H9 (cell line): ENCODE results near the gene MRPL57. TPM values are rescaled to one million over a fixed set of nuclear protein-coding genes. Genes with fewer than 3 reads are reported as not detected.
A peak's percentile ranks its signal among the peaks of the same experiment; 100 is the strongest.

Source experiments
- DNase-seq: peaks from one replicate; pipeline ENCODE4 v3.0.0-alpha.2; 2017
- H2AFZ ChIP-seq: one replicate; pipeline ENCODE4 v1.6.1; 2013; ENCODE audit warnings: mild to moderate bottlenecking, low read length, control low read depth, moderate library complexity
- H2AK5ac ChIP-seq: 2 replicates; pipeline ENCODE4 v1.6.1; 2013; ENCODE audit warnings: low read length, control low read depth, mixed read lengths; ENCODE audit not compliant: insufficient read length
- H2BK120ac ChIP-seq: one replicate; pipeline ENCODE4 v1.6.1; 2013; ENCODE audit warnings: low read depth, mild to moderate bottlenecking, low read length, control low read depth, inconsistent platforms; ENCODE audit not compliant: poor library complexity, severe bottlenecking
- H2BK12ac ChIP-seq: 2 replicates; pipeline ENCODE4 v1.6.1; 2013; ENCODE audit warnings: low read length, control low read depth, mixed read lengths, low read depth; ENCODE audit not compliant: insufficient read length
- H2BK15ac ChIP-seq: 2 replicates; pipeline ENCODE4 v1.6.1; 2013; ENCODE audit warnings: low read depth, low read length, control low read depth
- H2BK20ac ChIP-seq: one replicate; pipeline ENCODE4 v1.6.1; 2013; ENCODE audit warnings: low read depth, mild to moderate bottlenecking, low read length, control low read depth, inconsistent platforms; ENCODE audit not compliant: poor library complexity, severe bottlenecking
- H2BK5ac ChIP-seq: 2 replicates; pipeline ENCODE4 v1.6.1; 2013; ENCODE audit warnings: low read length, control low read depth, mixed read lengths; ENCODE audit not compliant: insufficient read length
- H3K14ac ChIP-seq: 2 replicates; pipeline ENCODE4 v1.6.1; 2013; ENCODE audit warnings: low read length, control low read depth; ENCODE audit not compliant: insufficient read depth
- H3K18ac ChIP-seq: 2 replicates; pipeline ENCODE4 v1.6.1; 2013; ENCODE audit warnings: low read depth, mild to moderate bottlenecking, mixed read lengths, low read length, control low read depth; ENCODE audit not compliant: insufficient read length
- H3K23ac ChIP-seq: 2 replicates; pipeline ENCODE4 v1.6.1; 2013; ENCODE audit warnings: low read length, control low read depth, mixed read lengths, low read depth; ENCODE audit not compliant: insufficient read length
- H3K23me2 ChIP-seq: 2 replicates; pipeline ENCODE4 v1.6.1; 2013; ENCODE audit warnings: low read depth, mild to moderate bottlenecking, mixed read lengths, low read length, control low read depth; ENCODE audit not compliant: insufficient read length, poor library complexity, severe bottlenecking
- H3K27ac ChIP-seq: 2 replicates; pipeline ENCODE4 v1.5.1; 2013; ENCODE audit warnings: low read length, control low read depth, mixed read lengths, low read depth; ENCODE audit not compliant: insufficient read length
- H3K27me3 ChIP-seq: 2 replicates; pipeline ENCODE4 v1.6.1; 2013; ENCODE audit warnings: low read length, control low read depth, inconsistent platforms; ENCODE audit not compliant: insufficient read depth
- H3K4ac ChIP-seq: 2 replicates; pipeline ENCODE4 v1.6.1; 2013; ENCODE audit warnings: low read depth, mild to moderate bottlenecking, control low read depth, inconsistent platforms, low read length, moderate library complexity
- H3K4me1 ChIP-seq: 2 replicates; pipeline ENCODE4 v1.6.1; 2013; ENCODE audit warnings: low read length, control low read depth, inconsistent platforms; ENCODE audit not compliant: insufficient read depth
- H3K4me2 ChIP-seq: 2 replicates; pipeline ENCODE4 v1.6.1; 2013; ENCODE audit warnings: low read length, control low read depth, mixed read lengths; ENCODE audit not compliant: insufficient read length, insufficient read depth
- H3K56ac ChIP-seq: 2 replicates; pipeline ENCODE4 v1.6.1; 2013; ENCODE audit warnings: low read depth, mild to moderate bottlenecking, mixed read lengths, low read length, control low read depth; ENCODE audit not compliant: insufficient read length
- H3K79me1 ChIP-seq: 2 replicates; pipeline ENCODE4 v1.6.1; 2013; ENCODE audit warnings: low read depth, mild to moderate bottlenecking, moderate library complexity, low read length, control low read depth, inconsistent platforms; ENCODE audit not compliant: insufficient read depth, poor library complexity, severe bottlenecking
- H3K79me2 ChIP-seq: 2 replicates; pipeline ENCODE4 v1.6.1; 2013; ENCODE audit warnings: low read length, control low read depth, inconsistent platforms; ENCODE audit not compliant: insufficient read depth
- H3K9ac ChIP-seq: 2 replicates; pipeline ENCODE4 v1.6.1; 2013; ENCODE audit warnings: low read length, control low read depth, mixed read lengths; ENCODE audit not compliant: insufficient read length; ENCODE audit errors: extremely low read depth
- H3K9me3 ChIP-seq: one replicate; pipeline ENCODE4 v1.6.1; 2013; ENCODE audit warnings: low read depth, low read length, inconsistent platforms; ENCODE audit not compliant: control insufficient read depth
- H3T11ph ChIP-seq: one replicate; pipeline ENCODE4 v1.6.1; 2013; ENCODE audit warnings: mild to moderate bottlenecking, low read length, control low read depth, inconsistent platforms
- H4K20me1 ChIP-seq: one replicate; pipeline ENCODE4 v1.6.1; 2013; ENCODE audit not compliant: control insufficient read depth, insufficient read length, insufficient read depth
- H4K5ac ChIP-seq: 2 replicates; pipeline ENCODE4 v1.6.1; 2013; ENCODE audit warnings: low read depth, mild to moderate bottlenecking, mixed read lengths, low read length, control low read depth; ENCODE audit not compliant: insufficient read length
- H4K8ac ChIP-seq: replicated peaks from 2 replicates; pipeline ENCODE4 v1.6.1; 2013; ENCODE audit warnings: low read length, control low read depth, mixed read lengths, low read depth; ENCODE audit not compliant: insufficient read length
- H4K91ac ChIP-seq: 2 replicates; pipeline ENCODE4 v1.6.1; 2013; ENCODE audit warnings: low read depth, mild to moderate bottlenecking, moderate library complexity, mixed read lengths, low read length, control low read depth; ENCODE audit not compliant: insufficient read length
- H3K27ac Mint-ChIP-seq, 3 experiments: 2 replicates in 2 of 3; 3 replicates in 1 of 3; pipeline ENCODE4 v1.8.0; 2020 to 2021; ENCODE audit warnings: mixed read lengths in 3 of 3, mild to moderate bottlenecking in 1 of 3, moderate library complexity in 1 of 3
- H3K27me3 Mint-ChIP-seq: 2 replicates; pipeline ENCODE4 v1.8.0; 2021; ENCODE audit warnings: low read depth, mild to moderate bottlenecking, moderate library complexity, mixed read lengths
- H3K36me3 Mint-ChIP-seq, 3 experiments: 2 replicates in 2 of 3; 3 replicates in 1 of 3; pipeline ENCODE4 v1.8.0; 2020 to 2021; ENCODE audit warnings: low read depth in 3 of 3, mixed read lengths in 3 of 3; ENCODE audit not compliant: insufficient read depth in 1 of 3
- H3K4me1 Mint-ChIP-seq, 2 experiments: 2 replicates each; pipeline ENCODE4 v1.8.0; 2020; ENCODE audit warnings: mixed read lengths in 2 of 2
- H3K4me3 Mint-ChIP-seq, 2 experiments: 2 replicates in 1 of 2; 3 replicates in 1 of 2; pipeline ENCODE4 v1.8.0; 2020 to 2021; ENCODE audit warnings: mild to moderate bottlenecking in 2 of 2, mixed read lengths in 2 of 2, moderate library complexity in 1 of 2
- H3K9me3 Mint-ChIP-seq, 2 experiments: 2 replicates in 1 of 2; 3 replicates in 1 of 2; pipeline ENCODE4 v1.8.0; 2020; ENCODE audit warnings: mild to moderate bottlenecking in 2 of 2, mixed read lengths in 2 of 2, moderate library complexity in 1 of 2
- CTCF ChIP-seq: fragments of 200-600 bp; sonication (generic); conservative IDR thresholded peaks from 3 replicates; pipeline ENCODE4 v1.8.0; 2021; ENCODE audit warnings: antibody characterized with exemption, mild to moderate bottlenecking
- WGBS: extraction: QIAGEN DNeasy Blood & Tissue Kit; methylation state at CpG from one replicate; pipeline ENCODE4 v1.1.7; 2013; ENCODE audit warnings: missing lambda C conversion rate, low lambda C conversion rate, mixed read lengths; ENCODE audit not compliant: insufficient read length; ENCODE audit errors: extremely low coverage; 5-methylcytosine and 5-hydroxymethylcytosine counted together
- total RNA-seq: library from RNA; stranded (reverse); gene quantifications from 2 replicates; pipeline ENCODE4 v1.2.1, GENCODE V29; 2021

The MRPL57 gene
- total RNA-seq, 1 experiment from 2014 or later = 33.2 TPM

GRCh38 chr13:21139374-21139773 is 37.1 kb upstream of the MRPL57 start:
- WGBS = no CpG with 5 or more reads among the region's 12 CpGs
- Histone ChIP-seq H4K8ac (no peak overlapping the region), H2BK12ac (no peak overlapping the region), H2BK15ac (no peak overlapping the region), H3K9me3 (no peaks in the 10 kb centered on the region), H3K23ac (no peak overlapping the region), H3K4me1 (no peaks in the 10 kb centered on the region; the same call in 1 of the 2 replicates), H3K56ac (no peak overlapping the region), H4K20me1 (no peaks in the 10 kb centered on the region), H3K79me1 (no peaks in the 10 kb centered on the region), H3K18ac (no peak overlapping the region), H2BK120ac (no peak overlapping the region), H2AFZ (no peak overlapping the region), H2BK20ac (no peak overlapping the region), H3K27me3 (no peaks in the 10 kb centered on the region), H4K5ac (no peak overlapping the region), H3K4ac (no peak overlapping the region), H2AK5ac (no peak overlapping the region), H4K91ac (no peak overlapping the region), H3T11ph (no peak overlapping the region), H3K4me2 (peak overlapping the region; percentile 72), H2BK5ac (no peak overlapping the region), H3K79me2 (peaks cover 19% of the 10 kb centered on the region; the same call in 1 of the 2 replicates), H3K23me2 (no peaks in the 10 kb centered on the region), H3K9ac (no peak overlapping the region), H3K14ac (no peak overlapping the region), H3K27ac (no peak overlapping the region)
- peaks cover 25 to 33% (median 31%) of the 10 kb centered on the region in 3 experiments for H3K36me3 Mint-ChIP-seq
- DNase-seq = no peak
- peak overlapping the region; percentile 95 to 97 for H3K4me3 Mint-ChIP-seq
- H3K27ac Mint-ChIP-seq = peak overlapping the region; percentile 94 to 99 (median 99); a peak in 4 of 7 replicates
- peaks cover 11 to 13% of the 10 kb centered on the region in 2 experiments for H3K9me3 Mint-ChIP-seq
- no peak for TF ChIP-seq CTCF
- H3K27me3 Mint-ChIP-seq = no peaks in the 10 kb centered on the region
- peaks cover 29 to 43% of the 10 kb centered on the region in 2 experiments for H3K4me1 Mint-ChIP-seq
